ENCODE measurements around the gene TMCO2.

TMCO2 gene

GRCh38 chr1:40258445-40258769 lies 10.7 kb downstream of the TMCO2 start:
- TF ChIP-seq CTCF (IDR thresholded peaks at IDR 0.05): no peak

GRCh38 chr1:40264354-40264781 lies 16.6 kb downstream of the TMCO2 start:
- no peak for TF ChIP-seq CTCF (IDR thresholded peaks at IDR 0.05)

GRCh38 chr1:40265298-40265697 lies 17.6 kb downstream of the TMCO2 start:
- TF ChIP-seq CTCF (IDR thresholded peaks at IDR 0.05): no peak

GRCh38 chr1:40265919-40266318 lies 18.2 kb downstream of the TMCO2 start:
- TF ChIP-seq CTCF (IDR thresholded peaks at IDR 0.05): no peak

GRCh38 chr1:40266786-40267535 lies 19.2 kb downstream of the TMCO2 start:
- no peak for TF ChIP-seq CTCF (IDR thresholded peaks at IDR 0.05)

GRCh38 chr1:40267767-40268187 lies 20.0 kb downstream of the TMCO2 start:
- TF ChIP-seq CTCF (IDR thresholded peaks at IDR 0.05): no peak

GRCh38 chr1:40268211-40268610 lies 20.5 kb downstream of the TMCO2 start:
- no peak for TF ChIP-seq CTCF (IDR thresholded peaks at IDR 0.05)

Measured in LNCAP (cell line).